Stomach smooth muscle (tissue), 2 donors: Measurements from ENCODE around the gene DCP1B.

Experiments
- H3K27ac ChIP-seq: one replicate; pipeline ENCODE4 v1.7.0; 2013; ENCODE audit warnings: mild to moderate bottlenecking, low read length, inconsistent platforms
- H3K27me3 ChIP-seq, 2 donors: one replicate each; pipeline ENCODE4 v1.7.0; 2013; ENCODE audit warnings: low read length in 2 of 2; ENCODE audit not compliant: insufficient read depth in 2 of 2, control insufficient read depth in 1 of 2
- H3K36me3 ChIP-seq, 2 donors: one replicate each; pipeline ENCODE4 v1.7.0; 2013; ENCODE audit warnings: low read length in 2 of 2; ENCODE audit not compliant: control insufficient read depth in 2 of 2, insufficient read depth in 2 of 2
- H3K4me1 ChIP-seq: one replicate; pipeline ENCODE4 v1.7.0; 2013; ENCODE audit warnings: low read length; ENCODE audit not compliant: control insufficient read depth, insufficient read depth
- H3K4me3 ChIP-seq, 2 donors: one replicate each; pipeline ENCODE4 v1.7.0; 2013; ENCODE audit warnings: low read length in 2 of 2
- H3K9ac ChIP-seq, 2 donors: one replicate each; pipeline ENCODE4 v1.7.0; 2013; ENCODE audit warnings: low read length in 2 of 2, mild to moderate bottlenecking in 1 of 2
- H3K9me3 ChIP-seq, 2 donors: one replicate each; pipeline ENCODE4 v1.7.0; 2013; ENCODE audit warnings: low read length in 2 of 2; ENCODE audit not compliant: control insufficient read depth in 2 of 2
- donor health status: healthy.
- donor health status: Pancreatic carcinoma.

DCP1B gene

DNA sequence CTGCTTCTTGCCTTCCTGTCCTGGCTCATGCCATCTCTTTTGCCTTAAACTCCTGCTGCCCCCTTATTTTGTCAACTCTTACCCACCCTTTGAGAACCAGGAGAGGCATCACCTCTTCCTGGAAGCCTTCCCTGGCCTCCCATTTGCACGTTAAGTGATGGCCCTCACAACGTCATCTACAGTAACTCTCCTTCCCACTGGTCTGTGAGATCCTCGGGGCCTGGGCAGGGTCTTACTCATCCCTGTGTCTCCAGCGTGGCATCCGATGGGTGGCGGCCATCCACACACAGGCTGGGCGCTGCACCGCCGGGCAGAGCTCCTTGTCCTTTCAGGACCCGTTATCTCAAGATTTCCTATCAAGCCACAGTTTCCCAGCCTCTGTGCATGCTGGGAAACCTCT, 69.0 kb downstream of the DCP1B start:
- no peaks in the 10 kb centered on the region for H3K27me3 ChIP-seq
- H3K4me1 ChIP-seq: peaks cover 89% of the 10 kb centered on the region
- H3K36me3 ChIP-seq: peaks cover 0 to 8% of the 10 kb centered on the region in 2 donors
- no peaks in the 10 kb centered on the region for H3K9me3 ChIP-seq
- H3K4me3 ChIP-seq: no peak overlapping the region
- no peak overlapping the region for H3K9ac ChIP-seq
- H3K27ac ChIP-seq: peak overlapping the region; percentile 86

DNA sequence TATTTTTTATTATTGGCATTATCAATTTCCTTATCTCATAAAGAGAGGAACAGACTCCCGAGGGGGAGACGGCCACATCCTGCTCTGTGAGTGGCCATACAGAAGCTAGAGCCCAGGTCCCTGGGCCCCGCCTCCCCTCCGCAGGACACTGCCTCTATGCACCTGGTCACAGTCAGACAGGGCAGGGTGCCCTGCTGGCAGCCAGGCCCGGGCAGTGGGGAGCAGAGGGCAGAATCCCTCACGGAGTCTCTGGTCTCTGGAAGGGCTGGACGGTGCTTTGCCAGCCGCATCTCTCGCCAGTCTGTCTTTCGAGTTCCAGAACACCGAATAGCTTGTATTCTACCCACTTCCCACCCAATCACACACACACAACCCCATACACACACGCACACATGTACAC, 69.4 kb downstream of the DCP1B start:
- H3K9ac ChIP-seq: no peak overlapping the region
- H3K27ac ChIP-seq: no peak overlapping the region
- peaks cover 89% of the 10 kb centered on the region for H3K4me1 ChIP-seq
- H3K4me3 ChIP-seq: no peak overlapping the region
- H3K9me3 ChIP-seq: no peaks in the 10 kb centered on the region
- H3K36me3 ChIP-seq: peaks cover 0 to 6% of the 10 kb centered on the region in 2 donors
- H3K27me3 ChIP-seq: no peaks in the 10 kb centered on the region

DNA sequence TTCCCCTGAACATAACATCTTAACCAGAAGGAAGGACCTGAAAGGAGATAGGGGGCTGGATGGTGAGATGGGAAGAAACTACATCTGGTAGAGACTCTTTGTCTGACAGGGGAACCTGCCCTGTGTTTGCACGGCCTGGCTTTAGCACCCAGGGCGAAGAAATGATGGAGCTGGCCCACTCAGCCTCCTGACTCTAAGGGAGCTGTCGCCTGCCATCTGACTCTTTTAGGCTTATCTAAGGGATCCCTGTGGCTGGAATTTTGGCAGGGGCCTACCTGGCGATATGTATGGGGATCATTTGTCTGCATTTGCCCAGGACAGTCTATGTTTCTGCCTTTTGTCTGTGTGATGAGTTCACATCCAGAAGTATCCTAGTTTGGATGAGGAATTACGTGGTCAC, 70.2 kb downstream of the DCP1B start:
- H3K4me1 ChIP-seq: peaks cover 86% of the 10 kb centered on the region
- no peaks in the 10 kb centered on the region for H3K27me3 ChIP-seq
- H3K36me3 ChIP-seq: peaks cover 0 to 6% of the 10 kb centered on the region in 2 donors
- H3K27ac ChIP-seq: peak overlapping the region; percentile 69
- H3K9me3 ChIP-seq: no peaks in the 10 kb centered on the region
- H3K4me3 ChIP-seq: no peak overlapping the region
- H3K9ac ChIP-seq: no peak overlapping the region

DNA sequence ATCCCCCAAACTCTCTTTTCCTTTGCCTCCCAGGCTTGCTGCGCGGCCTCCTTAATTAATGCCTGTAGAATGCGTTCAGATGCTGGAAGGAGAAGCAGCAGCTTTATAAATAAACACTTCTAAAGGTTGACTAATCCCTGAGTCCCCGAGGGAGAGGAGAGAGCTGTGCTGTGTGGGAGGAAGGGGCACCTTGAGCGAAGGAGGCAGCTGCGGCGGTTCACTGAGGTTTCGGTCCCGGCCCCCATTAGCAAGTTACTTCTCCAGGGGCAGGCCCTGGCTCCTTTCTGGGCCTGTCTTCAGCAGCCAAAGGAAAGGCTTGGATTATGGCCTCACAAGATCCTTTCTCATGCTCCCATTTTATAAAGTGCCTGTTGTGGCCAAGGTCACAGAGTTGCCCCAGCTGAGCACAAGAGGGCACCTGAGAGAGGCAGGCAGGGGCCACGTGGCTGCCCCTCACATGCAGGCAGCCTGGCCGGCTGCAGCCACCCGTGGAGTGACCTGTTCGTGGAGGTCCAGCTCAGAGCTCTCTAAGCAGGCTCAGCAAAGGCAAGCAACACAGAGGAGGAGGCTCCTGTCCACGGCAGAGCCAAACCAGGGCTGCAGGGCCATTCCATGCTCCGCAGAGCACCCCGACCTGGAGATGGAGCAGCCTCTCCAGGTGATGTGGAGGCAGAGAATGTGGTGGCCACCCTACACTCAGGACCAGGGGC, 70.8 kb downstream of the DCP1B start:
- Histone ChIP-seq H3K9me3 (no peaks in the 10 kb centered on the region), H3K4me1 (peaks cover 85% of the 10 kb centered on the region), H3K36me3 (peaks cover 0 to 4% of the 10 kb centered on the region in 2 donors), H3K27me3 (no peaks in the 10 kb centered on the region), H3K9ac (peak overlapping the region; percentile 30 to 42), H3K4me3 (peak overlapping the region in 1 of 2 donors; percentile 66), H3K27ac (peak overlapping the region; percentile 69)

DNA sequence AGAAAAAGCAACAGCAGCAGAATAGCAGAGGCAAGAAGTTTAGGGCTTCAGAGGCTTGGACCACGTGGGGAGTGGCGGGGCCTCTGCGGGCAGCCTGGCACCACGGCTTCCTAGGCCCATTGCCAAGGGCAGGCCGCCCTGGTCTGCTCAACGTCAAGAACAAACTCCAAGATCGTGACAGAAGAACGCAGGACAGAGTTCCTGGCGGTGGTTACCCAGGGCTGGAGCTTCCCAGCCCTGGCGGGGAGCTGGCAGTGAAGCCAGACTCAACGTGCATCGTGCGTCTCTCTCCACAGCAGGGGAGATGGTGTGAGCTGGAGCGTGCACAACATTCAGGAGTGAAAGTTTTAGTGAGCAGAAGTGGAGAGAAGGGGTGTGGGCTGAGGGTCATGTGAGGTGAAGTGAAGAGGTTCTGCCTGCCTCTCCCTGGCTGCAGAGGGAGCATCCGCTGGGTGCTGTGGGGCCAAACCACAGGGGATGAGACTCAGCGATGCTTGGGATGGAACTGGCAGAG, 71.9 kb downstream of the DCP1B start:
- Histone ChIP-seq H3K27ac (peak overlapping the region; percentile 69), H3K4me1 (peaks cover 88% of the 10 kb centered on the region), H3K27me3 (no peaks in the 10 kb centered on the region), H3K36me3 (no peaks in the 10 kb centered on the region), H3K4me3 (peak overlapping the region; percentile 49 to 66), H3K9ac (peak overlapping the region in 1 of 2 donors; percentile 46), H3K9me3 (no peaks in the 10 kb centered on the region)

DNA sequence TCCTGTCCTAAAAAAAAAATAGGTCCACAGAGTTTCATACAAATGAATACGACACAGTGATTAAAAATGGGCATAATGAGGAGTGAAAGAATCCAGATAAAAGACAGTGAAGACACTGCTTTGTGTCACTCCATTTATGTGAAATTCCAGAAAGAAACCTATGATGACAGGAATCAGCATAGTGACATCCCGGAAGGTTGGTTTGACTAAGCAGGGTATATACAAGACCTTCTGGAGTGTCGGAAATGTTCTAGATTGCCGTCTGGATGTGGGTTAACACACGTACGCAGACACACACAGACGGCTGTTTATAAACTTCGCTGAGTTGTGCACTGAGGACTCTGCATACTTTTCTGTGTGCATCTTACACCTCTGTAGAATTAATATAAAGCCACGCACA, 72.6 kb downstream of the DCP1B start:
- Histone ChIP-seq H3K36me3 (no peaks in the 10 kb centered on the region), H3K4me1 (peaks cover 88% of the 10 kb centered on the region), H3K9ac (peak overlapping the region in 1 of 2 donors; percentile 46)

DNA sequence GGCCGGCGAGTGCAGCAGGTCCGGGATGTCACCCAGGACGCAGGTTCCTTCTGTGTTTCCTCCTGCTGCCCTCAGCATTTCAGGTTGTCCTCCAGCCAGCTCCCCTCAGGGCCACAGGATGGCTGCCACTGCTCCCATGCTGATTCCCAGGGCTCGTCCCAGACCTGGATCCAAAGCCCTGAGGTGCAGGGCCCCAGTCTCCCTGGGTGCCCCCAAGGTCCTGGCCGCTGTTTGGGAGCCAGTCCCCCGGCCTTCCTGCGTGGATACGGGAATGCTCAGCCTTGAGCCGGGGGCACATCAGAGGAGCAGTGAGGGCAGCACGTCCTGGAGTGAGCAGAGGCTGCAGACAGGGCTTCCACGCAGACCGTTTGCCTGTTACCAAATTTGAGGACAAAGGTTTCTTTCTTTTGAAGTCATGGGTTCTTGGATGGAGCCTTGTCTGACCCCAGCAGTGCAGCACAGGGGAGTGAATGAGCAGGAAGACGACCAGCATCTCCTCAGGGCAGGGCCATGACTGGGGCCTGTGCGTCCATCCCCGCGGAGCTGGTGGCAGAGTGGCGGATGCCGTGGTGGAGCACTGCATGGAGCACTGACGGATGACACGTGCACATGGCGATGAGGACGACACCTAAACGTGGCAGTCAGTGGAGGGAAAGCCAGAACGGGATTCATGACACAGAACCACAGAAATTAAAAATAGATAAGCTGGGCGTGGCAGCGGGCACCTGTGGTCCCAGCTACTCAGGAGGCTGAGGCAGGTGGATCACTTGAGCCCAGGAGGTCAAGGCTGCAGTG, 73.3 kb downstream of the DCP1B start:
- H3K27me3 ChIP-seq: no peaks in the 10 kb centered on the region
- H3K9ac ChIP-seq: peak overlapping the region in 1 of 2 donors; percentile 46
- H3K27ac ChIP-seq: no peak overlapping the region
- no peaks in the 10 kb centered on the region for H3K9me3 ChIP-seq
- no peaks in the 10 kb centered on the region for H3K36me3 ChIP-seq
- peaks cover 89% of the 10 kb centered on the region for H3K4me1 ChIP-seq
- H3K4me3 ChIP-seq: no peak overlapping the region

More for the DNA sequence above, 72.6 kb downstream of the DCP1B start:
- Histone ChIP-seq H3K27me3 (no peaks in the 10 kb centered on the region), H3K27ac (peak overlapping the region; percentile 41), H3K9me3 (no peaks in the 10 kb centered on the region), H3K4me3 (peak overlapping the region; percentile 14 to 44)

DNA sequence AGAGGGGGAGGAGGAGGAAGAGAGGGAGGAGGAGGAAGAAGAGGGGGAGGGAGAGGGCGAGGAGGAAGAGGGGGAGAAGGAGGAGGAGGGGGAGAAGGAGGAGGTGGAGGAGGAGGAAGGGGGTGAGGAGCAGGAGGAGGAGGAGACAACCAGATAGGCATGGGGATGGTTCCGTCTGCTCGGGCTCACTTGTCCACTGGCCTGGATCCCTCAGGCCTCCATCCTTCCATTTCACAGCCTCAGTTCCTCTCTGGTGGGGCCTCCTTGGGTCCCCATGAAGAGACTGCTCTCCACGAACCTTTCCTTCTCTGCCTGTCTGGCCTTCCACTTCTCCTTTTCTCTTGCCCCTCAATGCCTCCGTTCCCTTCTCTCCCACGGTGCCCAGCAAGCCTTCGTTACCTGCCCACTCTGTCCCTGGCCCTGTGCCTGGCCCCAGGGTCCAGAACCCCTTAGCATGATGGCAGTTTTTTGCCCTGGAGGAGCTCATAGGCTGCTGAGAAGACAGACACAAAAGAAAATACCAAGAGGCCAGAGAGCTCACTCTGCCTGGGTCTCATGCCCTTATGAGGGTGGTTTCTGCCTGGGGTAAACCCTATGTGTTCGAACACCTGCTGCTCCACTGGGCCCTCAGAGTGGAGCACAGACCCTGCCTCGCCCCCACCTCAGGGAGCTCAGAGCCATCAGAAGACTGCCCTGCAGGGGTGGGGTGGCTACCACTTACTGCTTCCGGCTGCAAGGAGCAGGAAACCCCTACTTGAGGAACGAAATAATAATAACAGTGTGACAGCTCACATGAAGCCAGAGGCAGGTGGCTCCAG, 74.1 kb downstream of the DCP1B start:
- H3K27ac ChIP-seq: no peak overlapping the region
- H3K27me3 ChIP-seq: no peaks in the 10 kb centered on the region
- no peaks in the 10 kb centered on the region for H3K36me3 ChIP-seq
- H3K9ac ChIP-seq: no peak overlapping the region
- no peak overlapping the region for H3K4me3 ChIP-seq
- peaks cover 88% of the 10 kb centered on the region for H3K4me1 ChIP-seq
- H3K9me3 ChIP-seq: no peaks in the 10 kb centered on the region

DNA sequence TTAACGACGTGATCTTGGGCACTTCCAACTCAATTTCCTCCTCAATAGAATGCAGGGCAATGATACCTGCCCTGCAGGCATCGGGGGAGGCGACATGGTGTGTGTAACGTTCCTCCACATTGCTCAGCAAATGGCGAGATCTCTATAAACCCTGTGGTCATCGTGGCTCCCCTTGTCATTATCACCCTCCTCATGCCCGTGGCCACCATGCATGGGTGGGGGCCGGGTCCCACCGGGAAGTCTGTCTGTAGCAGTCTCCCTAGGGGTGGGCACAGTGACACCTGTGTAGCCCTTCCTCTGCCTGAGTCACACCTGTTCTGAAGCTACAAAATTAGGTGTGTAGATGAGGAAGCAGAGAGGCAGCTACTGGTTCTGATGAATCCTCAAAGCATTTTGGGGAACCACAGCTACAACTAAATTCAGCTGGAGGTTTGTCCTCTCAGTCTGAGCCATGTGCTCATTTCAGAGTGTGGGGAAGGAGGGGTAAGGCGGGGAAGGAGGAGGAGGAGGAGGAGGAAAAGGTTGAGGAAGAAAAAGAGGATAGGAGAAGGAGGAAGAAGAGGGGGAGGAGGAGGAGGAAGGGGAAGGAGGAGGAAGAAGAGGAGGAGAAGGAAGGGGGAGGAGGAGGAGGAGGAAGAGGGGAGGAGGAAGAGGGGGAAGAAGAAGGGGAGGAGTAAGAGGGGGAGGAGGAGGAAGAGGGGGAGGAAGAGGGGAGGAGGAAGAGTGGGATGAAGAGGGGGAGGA, 74.8 kb downstream of the DCP1B start:
- no peak overlapping the region for H3K9ac ChIP-seq
- H3K4me3 ChIP-seq: no peak overlapping the region
- H3K4me1 ChIP-seq: peaks cover 87% of the 10 kb centered on the region
- H3K27ac ChIP-seq: no peak overlapping the region
- H3K27me3 ChIP-seq: no peaks in the 10 kb centered on the region
- no peaks in the 10 kb centered on the region for H3K9me3 ChIP-seq
- no peaks in the 10 kb centered on the region for H3K36me3 ChIP-seq
